ENCODE results near the gene MUC22.
"Not testable (repeated sequence)": the region's sequence is repeated elsewhere in the genome, so short reads cannot be mapped to it uniquely, and the experiment has no call there.

Gene MUC22

DNA sequence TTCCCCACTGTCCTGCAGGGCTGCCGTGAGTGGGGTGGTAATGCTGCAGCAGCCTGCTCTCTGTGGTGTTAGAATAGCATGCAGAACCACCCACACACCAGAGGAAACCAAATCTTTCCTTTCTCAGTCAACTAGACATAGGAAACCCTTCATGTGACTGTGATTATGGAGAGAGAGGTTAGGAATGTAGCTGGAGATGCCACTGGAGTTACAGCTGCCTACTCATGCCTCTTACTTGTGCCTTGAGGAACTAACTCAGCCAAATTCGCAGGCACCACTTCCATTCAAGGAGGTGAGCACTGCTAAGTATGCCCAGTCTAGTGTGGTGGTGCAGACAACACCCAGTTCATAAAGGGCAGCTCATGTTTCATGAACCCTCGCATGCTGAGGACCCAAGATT, 27.4 kb downstream of the MUC22 start:
- DNase-seq (ENCODE audit: low read depth in 2 of 2) = no peak

DNA sequence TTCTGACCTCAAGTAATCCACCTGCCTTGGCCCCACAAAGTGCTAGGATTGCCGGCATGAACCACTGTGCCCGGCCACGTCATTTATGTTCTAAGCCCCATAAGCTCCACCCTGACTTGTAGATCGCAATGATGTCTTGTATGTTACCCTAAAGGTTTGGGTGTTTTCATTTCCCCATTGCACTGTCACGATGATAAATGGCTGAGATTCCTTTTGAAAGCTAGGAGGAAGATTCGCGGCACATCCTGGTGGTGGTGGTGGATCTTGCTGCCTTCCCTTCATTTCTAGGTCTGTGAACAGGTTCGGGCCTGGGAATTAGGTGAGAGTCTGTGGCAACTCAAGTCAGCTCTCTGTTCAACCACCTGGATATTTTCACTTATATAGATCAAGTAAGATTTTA, 28.3 kb downstream of the MUC22 start:
- DNase-seq (ENCODE audit: low read depth in 2 of 2) = no peak

DNA sequence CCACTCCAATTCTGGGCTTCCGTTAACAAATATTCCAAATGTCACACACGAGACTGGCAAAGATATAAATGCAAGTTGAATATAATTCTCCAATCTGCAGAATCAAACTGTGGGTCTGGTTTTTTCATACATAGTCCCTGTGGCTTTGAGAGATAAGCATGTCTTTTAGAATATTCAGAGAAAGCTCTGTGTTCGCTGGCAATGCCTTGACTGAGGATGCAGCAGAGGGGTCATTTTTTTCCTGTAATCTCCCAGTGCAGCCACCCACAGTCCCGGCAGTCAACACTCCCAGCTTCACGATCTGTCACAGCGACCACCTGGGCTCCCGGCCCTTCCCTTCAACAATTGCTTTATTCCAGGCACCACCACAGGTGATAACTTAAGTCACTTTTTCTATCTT, 30.5 kb downstream of the MUC22 start:
- DNase-seq (ENCODE audit: low read depth in 2 of 2) = no peak

DNA sequence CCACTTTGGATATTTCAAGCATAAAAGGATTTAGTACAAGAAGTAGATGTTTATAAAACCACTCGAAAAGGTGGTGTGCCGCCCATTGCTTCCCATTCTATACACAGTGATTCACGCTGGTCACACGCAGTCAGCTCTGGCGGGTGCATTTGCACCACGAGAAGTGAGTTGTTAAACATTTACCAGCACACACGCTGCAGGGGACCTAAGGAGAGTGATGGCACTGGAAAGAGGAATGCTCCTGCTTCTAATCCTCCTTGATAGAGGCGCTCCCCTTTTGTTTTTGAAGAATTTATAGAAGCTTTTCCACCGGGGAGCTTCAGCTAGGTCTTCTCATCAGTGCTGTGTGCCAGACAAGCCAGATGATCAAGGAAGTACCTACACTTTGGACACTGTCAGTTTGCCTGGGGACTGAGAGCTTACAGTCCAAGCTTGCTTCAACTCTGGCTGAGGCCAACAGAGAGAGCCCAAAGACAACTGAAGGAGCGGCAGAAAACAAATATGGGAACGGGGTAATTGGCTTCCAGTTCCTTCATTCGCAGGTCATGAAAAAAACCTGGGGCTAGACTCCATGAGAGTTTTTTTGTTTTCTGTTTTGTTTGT, 31.2 kb downstream of the MUC22 start:
- no peak for DNase-seq (ENCODE audit: low read depth in 2 of 2)

DNA sequence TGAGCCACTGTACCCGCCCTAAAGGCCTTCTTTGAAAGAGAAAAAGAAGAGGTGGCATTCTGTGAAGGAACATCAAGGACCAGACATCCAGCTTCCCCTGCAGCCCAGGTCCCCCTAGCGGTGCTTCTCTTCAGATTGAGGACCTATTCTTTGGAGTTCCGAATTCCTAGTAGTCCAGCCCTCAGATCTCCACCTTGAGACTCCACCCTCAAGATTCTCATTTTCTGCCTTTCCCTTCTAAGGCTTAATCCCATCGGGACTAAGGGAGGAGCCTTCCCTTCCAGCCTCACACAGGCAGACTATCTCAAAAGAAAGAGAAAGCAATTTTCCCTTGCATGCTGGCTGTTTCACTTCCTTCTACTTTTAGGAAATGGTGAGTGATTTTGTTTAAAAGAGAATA, 32.5 kb downstream of the MUC22 start:
- DNase-seq (ENCODE audit: low read depth in 2 of 2) = no peak

DNA sequence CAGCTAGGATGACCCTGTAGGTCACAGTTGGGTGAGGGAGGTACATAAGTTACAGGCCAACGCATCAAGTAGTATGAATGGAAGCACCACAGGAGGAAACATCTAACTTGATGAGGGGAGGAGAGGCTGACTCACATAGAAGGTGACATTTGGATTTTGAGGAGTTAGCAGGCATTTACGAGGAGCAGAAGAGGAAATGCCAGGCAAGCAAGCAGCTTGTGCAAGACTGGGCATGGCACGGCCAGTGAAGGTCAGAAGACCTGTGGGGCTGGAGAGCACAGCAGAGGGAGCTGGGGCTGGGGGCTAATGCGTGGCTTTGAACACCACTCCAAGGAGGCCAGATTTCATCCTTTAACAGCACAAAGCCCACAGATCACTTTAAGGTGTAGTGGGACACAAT, 37.8 kb downstream of the MUC22 start:
- no peak for DNase-seq (ENCODE audit: low read depth in 2 of 2)

DNA sequence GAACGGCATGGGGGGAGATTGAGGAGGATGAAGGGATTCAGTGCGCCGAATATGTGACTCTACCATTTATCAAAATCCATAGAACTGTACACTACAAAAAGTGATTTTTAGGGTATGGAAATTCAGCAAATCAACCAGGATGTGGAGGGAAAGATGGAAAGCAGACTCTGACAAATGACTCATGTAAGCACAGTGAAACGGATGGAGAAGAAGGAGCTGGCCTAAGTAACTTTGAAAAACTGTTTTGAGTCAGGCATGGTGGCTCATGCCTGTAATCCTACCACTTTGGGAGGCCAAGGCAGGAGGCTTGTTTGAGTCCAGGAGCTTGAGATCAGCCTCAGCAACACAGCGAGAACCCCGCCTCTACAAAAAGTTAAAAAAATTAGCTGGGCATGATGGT, 39.2 kb downstream of the MUC22 start:
- no peak for DNase-seq (ENCODE audit: low read depth in 2 of 2)

DNA sequence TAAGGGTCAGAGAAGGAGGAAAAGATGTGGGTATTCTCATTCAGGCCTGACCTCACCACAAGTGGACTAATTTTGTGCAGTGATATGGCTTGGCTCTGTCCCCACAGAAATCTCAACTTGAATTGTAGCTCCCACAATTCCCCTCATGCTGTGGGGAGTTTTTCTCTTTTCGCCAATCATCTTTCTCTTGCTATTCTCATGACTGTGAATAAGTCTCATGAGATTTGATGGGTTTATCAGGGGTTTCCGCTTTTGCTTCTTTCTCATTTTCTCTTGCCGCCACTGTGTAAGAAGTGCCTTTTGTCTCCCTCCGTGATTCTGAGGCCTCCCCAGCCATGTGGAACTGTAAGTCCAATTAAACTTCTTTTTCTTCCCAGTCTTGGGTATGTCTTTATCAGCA, 42.9 kb downstream of the MUC22 start:
- DNase-seq (ENCODE audit: low read depth in 2 of 2) = not testable (repeated sequence)

DNA sequence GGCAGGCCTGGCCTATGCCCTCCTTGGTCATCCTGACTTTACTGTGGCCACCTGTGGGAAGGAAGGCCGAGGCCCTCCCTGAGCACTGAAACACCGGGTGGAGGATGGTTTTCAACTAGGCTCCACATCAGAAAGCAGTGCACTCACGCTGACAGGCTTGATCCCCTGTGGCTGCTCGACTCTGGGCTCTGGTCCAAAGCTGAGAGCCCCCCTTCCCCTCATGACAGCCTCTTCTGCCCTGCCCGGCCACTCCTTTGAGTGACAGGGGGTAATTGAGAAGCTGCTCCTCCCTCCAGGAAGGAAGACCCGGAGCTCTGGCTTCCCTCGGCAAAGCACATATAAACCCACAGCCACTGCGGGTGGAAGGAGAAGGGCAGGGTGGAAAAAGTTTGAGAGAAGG, 43.6 kb downstream of the MUC22 start:
- DNase-seq (ENCODE audit: low read depth in 2 of 2) = no peak

DNA sequence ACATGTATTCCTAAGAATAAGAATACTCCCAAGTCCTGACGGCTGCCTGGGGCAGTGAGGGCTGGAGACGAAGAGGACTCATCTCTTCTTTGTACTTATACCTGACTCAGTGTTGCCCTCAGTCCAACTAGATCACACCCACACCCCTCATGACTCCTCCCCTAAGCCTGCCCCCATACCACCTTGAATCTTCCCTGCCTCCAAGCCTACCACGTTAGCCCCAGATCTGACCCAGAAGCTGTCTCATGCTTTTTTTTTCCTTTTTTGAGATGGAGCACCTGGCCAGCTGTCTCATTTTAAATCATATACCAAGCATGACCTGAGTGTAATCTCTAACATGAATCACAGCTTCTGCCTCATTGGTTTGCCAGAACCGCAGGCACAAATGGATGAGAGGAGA, 45.2 kb downstream of the MUC22 start:
- no peak for DNase-seq (ENCODE audit: low read depth in 2 of 2)

DNA sequence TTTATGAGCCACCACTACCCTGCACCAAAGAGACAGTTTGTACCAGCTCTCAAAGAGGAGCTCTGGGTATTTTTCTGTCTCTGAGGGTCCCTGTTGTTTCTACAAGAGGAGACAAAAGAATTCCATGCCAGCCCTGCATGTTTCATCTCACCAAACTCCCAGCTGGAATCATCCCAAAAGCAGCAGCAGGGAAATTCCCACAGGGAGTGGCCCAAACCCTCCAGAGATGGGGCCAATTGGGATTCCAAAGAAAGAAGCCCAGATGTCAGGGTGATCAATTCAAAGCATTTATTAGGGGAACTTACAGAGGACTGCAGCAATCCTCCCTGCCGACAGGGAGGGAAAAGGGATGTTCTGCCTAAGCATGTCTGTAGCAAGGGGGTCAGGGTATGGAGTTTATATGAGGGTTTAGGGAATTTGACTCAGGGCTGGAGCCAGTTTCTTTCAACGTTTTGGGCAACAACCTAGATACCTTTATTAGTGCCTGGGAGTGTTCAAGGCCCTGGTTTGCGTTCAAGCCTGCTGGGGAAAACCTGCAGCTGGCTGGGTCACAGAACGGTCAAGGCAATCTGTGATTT, 47.2 kb downstream of the MUC22 start:
- DNase-seq (ENCODE audit: low read depth in 2 of 2) = no peak

DNA sequence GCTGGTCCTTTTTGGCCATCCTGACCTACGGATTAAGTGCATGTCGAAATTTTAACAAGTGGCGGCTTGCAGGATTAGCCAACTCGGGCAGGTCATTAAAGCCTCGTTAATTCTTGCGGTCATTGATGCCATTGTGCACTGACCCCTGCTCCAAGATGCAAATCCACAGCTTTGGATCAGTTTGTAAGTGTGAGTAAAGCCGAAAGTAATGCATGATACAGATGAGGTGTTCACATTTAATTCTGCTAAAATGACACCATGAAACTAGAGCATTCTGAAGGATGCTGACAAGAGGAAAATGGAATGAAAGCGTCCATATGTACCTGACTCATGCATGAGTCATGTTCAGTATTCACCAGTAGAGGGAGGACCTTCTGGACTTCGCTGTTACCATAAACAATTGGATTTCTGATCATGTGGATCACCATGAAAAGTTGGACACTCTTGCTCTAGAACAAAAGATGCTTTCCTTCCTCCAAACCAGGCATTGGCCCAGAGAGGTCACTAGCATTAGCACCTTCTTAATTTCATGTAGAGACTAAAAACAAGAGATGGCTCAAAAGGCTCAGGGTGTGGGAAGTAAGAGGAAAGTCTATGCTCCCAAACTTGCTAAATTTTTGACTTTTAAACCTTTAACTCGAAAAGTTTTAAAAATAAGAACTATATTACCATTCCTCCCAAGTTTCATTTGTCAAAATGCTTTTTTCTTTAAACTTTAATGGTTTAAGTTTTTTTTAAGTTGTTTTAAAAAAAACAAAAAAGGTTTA, 48.0 kb downstream of the MUC22 start:
- DNase-seq (ENCODE audit: low read depth in 2 of 2) = no peak

DNA sequence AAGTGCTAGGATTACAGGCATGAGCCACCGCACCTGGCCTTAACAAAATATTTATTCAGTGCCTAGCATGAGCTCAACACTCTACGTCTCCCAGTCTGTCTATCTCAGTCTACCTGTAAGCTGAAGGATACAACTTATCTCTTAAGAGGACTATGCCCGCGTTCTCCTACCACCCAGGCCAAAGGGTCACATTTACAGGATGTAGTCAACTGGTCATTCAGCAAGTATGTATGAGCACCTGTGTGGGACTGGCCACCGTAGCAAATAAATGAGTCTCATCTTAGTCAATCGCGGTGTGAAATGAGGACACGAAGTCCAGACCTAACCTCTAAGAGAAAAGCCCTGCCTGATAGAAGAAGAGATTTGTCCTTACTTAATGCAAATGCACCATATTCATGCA, 49.9 kb downstream of the MUC22 start:
- no peak for DNase-seq (ENCODE audit: low read depth in 2 of 2)

DNA sequence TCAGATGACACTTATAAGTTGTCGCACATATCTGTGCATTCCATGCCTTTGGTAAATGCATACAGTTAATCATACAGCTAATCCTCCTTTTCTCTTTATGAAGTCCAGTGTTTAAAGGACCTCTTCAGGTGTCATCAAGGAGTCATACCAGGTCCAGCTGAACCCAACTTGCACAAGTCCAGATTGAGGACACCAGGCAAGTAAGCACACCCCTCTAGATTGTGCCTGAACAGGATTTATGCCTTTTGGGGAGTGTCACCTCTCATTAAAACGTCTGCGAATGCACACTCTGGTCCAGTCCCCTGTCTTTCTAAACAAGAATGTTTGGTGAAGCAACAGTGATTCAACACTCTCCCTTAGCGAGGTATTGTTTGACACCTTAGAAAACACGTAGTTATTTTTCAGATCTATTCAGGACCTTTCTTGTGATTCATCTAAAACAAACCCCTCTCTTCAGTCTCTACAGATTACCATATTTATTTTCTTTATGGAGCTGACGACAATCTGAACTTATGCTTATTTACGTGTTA, 53.7 kb downstream of the MUC22 start:
- no peak for DNase-seq (ENCODE audit: low read depth in 2 of 2)

DNA sequence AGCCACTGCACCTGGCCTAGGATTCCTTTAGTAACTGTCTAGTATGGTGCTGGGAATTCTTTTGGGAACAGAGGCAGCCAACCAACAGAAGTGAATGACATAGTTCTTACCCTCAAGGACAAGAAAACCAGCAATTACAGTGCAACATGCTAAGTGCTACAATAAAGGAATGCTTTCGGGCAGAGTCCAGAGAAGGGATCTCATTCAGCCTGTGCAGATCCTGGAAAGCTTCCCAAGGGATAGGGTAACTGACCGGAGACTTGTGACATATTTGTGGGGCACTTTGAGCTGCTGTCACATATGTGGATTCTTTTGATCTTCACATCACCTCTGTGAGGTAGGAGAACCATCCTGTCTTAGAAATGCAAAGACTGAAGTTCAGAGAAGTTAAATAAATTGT, 55.3 kb downstream of the MUC22 start:
- no peak for DNase-seq (ENCODE audit: low read depth in 2 of 2)

DNA sequence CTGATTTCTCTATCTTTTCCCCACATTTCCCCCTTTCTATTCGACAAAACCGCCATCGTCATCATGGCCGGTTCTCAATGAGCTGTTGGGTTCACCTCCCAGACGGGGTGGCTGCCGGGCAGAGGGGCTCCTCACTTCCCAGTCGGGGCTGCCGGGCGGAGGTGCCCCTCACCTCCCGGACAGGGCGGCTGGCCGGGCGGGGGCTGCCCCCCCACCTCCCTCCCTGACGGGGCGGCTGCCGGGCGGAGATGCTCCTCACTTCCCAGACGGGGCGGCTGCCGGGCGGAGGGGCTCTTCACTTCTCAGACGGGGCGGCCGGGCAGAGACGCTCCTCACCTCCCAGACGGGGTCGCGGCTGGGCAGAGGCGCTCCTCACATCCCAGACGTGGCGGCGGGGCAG, 56.8 kb downstream of the MUC22 start:
- not testable (repeated sequence) for DNase-seq (ENCODE audit: low read depth in 2 of 2)

DNA sequence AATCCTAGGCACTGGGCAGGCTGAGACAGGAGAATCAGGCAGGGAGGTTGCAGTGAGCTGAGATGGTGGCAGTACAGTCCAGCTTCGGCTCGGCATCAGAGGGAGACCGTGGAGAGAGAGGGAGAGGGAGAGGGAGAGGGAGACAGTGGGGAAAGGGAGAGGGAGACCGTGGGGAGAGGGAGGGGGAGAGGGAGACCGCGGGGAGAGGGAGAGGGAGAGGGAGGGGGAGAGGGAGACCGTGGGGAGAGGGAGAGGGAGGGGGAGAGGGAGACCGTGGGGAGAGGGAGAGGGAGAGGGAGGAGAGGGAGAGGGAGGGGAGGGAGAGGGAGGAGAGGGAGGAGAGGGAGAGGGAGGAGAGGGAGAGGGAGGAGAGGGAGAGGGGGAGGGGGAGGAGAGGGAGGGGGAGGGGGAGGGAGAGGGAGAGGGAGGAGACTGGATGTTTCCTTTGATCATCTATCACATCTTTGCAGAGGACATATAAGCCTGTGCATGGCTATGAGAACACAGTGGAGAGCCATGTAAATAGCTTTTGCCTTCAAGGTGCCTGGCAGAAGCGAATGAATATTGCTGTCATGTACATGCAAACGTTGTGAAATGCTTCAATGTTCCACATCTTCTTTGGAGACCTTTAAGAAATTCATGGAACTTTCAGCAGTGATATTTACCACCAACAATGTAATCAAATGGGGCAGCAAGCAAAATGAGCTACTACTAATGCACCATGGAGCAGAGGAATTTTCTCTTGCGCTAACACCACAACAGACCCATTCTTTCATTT, 57.8 kb downstream of the MUC22 start:
- DNase-seq (ENCODE audit: low read depth in 2 of 2) = not testable (repeated sequence)

DNA sequence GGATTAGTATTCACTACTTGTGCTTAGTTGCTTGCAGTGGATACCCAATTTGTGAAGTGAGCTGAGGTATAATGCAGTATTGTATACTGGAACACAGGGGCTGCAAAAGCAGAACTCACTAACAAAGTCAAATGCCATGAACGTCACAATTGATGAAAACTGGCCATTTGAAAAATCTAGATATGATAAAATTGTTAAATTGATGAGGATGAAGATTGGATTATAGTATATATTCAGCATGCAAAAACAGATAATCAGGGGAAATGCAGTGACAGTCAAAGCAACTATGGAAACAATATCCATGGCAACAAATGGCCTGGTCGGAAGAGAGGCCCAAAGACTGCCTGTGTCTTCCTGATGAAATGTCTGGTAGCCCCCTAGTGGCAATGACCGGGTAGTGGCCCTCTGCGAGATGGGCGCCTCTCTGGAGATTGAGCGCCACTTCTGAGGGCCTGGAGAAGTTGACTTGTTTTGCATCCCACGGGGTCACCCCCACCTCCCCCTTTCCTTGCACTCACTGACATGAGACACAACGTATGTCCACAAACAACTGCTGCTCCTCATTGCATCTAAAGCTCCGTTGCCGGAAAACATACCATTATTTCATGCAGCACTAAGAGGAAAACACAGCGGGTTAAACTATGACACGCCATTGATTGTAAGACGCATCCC, 58.5 kb downstream of the MUC22 start:
- peak; percentile 38 for DNase-seq (ENCODE audit: low read depth in 2 of 2)

DNA sequence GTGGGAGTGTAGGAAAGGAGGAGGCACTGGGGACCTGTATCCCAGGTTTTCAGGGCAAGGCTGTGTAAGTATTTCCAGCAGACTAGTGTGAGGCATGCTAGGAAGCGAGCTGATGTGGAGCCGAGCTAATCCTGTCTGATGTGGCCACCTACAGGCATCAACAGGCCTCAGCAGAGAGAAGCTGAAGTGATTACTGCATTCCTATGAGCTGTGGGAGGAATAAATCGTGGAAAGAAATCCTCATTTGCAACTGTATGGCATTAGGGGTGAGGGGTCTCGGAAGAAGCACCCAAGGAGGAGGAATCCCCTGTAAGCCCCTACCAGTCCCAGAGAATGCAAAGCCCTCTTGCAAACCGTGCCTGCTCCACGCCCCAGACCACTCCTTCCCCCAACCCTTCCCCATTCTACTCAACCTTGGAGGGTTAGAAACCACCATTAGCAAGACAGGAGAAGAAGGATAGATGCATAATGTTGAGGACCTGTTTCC, 60.5 kb downstream of the MUC22 start:
- no peak for DNase-seq (ENCODE audit: low read depth in 2 of 2)

DNA sequence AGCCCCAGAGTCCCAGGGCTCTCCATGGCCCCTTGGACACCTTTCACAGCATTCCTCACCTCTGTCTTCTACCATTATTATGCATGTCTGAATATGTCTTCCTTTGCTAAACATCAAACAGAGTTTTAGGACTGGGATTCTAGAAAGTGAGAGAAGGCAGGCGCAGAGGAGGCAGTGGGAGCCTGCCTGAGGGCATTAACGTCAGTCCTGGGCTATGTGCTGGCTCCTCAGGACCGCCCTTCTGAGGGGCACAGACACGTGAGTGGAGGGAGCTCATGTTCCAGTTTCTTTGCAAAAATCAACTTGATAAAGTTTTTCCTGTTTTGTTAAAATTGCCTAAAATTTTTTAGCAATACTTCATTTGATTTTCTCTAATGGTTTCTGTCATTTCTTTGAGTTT, 64.1 kb downstream of the MUC22 start:
- DNase-seq (ENCODE audit: low read depth in 2 of 2) = no peak

DNA sequence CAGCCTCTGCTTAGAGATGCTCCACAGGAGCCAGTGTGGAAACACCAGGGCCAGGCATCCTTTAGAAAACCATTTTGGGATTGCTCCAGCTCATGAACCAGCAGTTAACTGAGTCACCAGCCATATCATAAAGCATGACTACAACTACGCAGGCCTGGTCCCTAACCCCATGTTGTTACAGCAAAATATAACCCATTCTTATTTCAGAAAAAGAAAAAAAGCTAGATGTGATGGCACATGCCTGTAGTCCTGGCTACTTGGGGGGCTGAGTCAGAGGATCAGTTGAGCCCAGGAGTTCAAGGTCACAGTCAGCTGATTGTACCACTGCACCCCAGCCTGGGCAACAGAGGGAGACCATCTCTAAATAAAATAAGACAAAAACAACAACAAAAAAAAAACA, 65.3 kb downstream of the MUC22 start:
- DNase-seq (ENCODE audit: low read depth in 2 of 2) = no peak

DNA sequence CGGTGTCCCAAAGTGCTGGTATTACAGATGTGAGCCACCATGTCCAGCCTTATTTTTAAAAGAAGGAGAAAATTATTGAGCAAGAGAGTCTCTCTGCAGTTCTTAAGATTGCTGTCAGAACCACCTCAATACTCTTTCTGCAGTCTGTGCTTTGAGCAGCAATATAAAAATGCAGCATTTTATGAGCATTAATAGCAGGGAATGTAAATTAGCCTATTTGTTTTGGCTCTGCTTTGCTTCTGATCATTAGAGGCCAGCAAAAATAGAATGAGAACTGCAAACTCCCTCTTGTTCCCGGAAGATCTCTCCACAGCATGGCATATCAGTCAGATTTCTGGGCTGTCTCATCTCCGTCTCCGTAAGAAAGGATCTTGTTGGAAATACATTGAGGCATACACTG, 66.3 kb downstream of the MUC22 start:
- no peak for DNase-seq (ENCODE audit: low read depth in 2 of 2)

All from stimulated activated CD4-positive, alpha-beta T cell treated with anti-CD3 and anti-CD28 coated beads, Interleukin-1b, Interleukin-23, amount 100 ng/mL, for 1 hour (primary cell).